NB4 (cell line): ENCODE data around the gene COLQ.

ENCODE experiments used
- CTCF ChIP-seq: IDR thresholded peaks from one replicate; pipeline ENCODE4 v1.5.1; 2012; ENCODE audit warnings: low read depth, low read length
- POLR2A ChIP-seq: IDR thresholded peaks from 2 replicates; pipeline ENCODE4 v1.6.1; 2011; ENCODE audit warnings: mild to moderate bottlenecking; ENCODE audit not compliant: insufficient read length; ENCODE audit errors: extremely low read depth

GRCh38 chr3:15452156-15452555 lies 69.3 kb downstream of the COLQ start:
- TF ChIP-seq CTCF (no peak), POLR2A (no peak)
